Measurements from ENCODE around the gene CCDC148. TPM values are rescaled to one million over a fixed set of nuclear protein-coding genes. Genes with fewer than 3 reads are reported as not detected.

CCDC148 gene
- total RNA-seq, 1 donor: 0.72 TPM

DNA sequence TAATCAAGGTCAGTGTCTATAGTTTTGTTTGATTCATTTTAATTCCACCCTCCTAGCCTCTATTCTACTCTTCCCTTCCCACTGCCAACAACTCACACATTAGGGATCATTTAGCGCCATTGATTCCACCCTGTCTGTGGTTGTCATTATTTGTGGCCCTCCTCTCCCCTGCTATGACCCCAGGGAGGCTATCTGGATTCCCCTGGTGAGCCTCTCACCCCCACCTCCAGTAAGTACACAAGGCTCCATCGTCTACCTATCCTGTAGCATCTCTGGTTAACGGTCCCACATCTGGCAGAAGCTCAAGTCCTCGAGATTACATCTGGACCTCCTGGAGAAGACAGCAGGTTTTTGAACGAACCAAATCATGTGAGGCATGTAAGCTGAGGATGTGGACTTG lies 327.5 kb downstream of the CCDC148 start:
- H3K4me3 ChIP-seq (ENCODE audit: low read depth, low read length): no peak overlapping the region
- TF ChIP-seq, protein P1, sequence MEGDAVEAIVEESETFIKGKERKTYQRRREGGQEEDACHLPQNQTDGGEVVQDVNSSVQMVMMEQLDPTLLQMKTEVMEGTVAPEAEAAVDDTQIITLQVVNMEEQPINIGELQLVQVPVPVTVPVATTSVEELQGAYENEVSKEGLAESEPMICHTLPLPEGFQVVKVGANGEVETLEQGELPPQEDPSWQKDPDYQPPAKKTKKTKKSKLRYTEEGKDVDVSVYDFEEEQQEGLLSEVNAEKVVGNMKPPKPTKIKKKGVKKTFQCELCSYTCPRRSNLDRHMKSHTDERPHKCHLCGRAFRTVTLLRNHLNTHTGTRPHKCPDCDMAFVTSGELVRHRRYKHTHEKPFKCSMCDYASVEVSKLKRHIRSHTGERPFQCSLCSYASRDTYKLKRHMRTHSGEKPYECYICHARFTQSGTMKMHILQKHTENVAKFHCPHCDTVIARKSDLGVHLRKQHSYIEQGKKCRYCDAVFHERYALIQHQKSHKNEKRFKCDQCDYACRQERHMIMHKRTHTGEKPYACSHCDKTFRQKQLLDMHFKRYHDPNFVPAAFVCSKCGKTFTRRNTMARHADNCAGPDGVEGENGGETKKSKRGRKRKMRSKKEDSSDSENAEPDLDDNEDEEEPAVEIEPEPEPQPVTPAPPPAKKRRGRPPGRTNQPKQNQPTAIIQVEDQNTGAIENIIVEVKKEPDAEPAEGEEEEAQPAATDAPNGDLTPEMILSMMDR (IDR thresholded peaks at IDR 0.05; ENCODE audit: insufficient read depth, low read length): no peak
- DNase-seq (ENCODE audit: low read depth): no peak

DNA sequence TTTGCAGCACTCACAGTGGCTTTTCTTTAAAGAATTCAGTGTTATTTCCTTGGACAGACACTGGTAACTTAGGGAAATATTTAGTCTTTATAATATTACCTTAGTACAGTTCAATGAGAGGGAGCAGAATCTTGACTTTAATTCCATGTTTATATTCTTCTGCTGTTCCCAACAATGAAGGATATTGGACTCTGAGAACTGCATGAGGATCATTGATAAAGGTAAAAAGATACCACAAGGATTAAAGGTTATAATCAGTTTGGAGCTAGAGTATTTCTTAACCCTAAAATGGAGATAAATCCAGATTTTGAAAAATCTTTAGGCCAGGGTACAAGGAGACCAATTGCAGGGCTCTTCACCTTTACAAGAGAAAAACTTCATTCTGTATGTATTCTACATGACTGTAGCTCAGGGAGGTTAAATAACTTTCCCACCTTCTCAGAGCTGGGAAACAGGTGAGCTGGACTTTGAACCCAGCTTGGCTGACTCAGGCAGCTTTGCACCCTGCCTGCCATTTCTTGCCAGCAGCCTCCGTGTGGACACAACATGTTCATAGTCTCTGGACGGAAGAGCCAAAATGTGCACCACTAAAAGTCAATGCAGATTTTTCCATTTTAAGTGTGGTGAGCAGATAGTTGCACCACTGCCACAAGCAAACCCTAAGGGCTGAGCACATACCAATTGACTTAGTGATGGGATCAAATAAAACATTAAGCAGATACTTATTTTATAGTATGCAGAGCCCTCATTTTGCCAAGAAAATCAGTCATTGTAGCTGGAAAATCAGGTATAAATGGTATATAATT lies 328.2 kb downstream of the CCDC148 start:
- H3K4me3 ChIP-seq (ENCODE audit: low read depth, low read length): no peak overlapping the region
- DNase-seq (ENCODE audit: low read depth): no peak
- TF ChIP-seq, protein P1 (IDR thresholded peaks at IDR 0.05; ENCODE audit: insufficient read depth, low read length): no peak

DNA sequence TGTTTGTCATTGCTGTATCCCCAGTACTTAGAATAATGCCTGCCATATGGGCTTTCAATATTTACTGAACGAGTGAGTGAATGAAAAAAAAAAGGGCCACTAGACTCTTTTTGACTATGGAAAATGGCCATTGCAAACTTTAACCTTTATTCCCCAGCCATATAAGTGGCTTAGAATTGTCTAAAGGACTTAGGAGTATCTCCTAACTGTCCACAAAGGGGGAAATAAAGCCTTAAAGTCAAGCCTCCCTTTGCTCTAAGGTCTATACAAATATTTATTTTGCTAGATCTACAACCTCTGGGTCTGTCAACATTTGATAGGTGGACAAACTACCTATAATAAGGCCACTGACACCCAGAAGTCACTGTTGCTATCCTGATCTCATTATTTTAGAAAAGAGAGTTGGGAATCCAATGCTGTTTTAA lies 329.2 kb downstream of the CCDC148 start:
- TF ChIP-seq, protein P1 (IDR thresholded peaks at IDR 0.05; ENCODE audit: insufficient read depth, low read length): no peak
- H3K4me3 ChIP-seq (ENCODE audit: low read depth, low read length): no peak overlapping the region
- DNase-seq (ENCODE audit: low read depth): no peak

DNA sequence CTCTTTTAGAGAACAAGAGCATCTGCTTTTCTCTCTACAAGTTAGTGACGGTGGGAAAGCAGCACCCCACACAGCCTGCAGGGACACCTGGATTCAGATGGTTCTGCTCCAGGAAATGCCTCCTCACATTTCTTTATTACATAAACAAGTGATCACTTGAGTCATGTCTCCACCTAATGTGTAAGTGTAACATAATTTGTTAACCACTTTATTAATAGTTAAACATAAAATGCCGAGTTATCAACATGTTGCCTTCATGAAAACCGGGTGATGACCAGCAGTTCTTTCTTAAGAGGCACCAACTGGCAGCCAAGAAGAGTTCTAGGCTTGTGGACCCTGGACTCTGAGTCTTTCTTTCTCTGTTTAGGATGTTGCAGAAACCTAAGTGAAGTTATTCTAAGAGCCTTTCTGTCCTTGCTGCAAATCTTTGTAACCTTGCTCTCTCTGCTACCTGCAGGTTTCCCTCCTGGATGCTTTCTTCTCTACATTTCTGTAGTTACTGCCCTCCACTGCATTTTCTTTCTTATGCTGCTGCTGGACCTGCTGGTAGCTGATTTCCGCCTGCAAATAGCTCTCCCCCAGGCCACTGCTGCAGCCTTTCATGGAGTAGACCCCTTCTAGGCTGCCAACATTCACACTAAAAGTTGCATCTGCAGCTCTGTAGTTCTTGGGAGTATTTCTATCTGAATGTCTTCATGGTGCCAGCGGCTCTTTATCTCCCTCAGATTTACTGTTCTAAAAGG lies 330.6 kb downstream of the CCDC148 start:
- DNase-seq (ENCODE audit: low read depth): no peak
- H3K4me3 ChIP-seq (ENCODE audit: low read depth, low read length): no peak overlapping the region
- TF ChIP-seq, protein P1 (IDR thresholded peaks at IDR 0.05; ENCODE audit: insufficient read depth, low read length): no peak

GRCh38 chr2:158124896-158125295 lies 331.7 kb downstream of the CCDC148 start:
- TF ChIP-seq, protein P1 (IDR thresholded peaks at IDR 0.05; ENCODE audit: insufficient read depth, low read length): no peak
- H3K4me3 ChIP-seq (ENCODE audit: low read depth, low read length): no peak overlapping the region
- no peak for DNase-seq (ENCODE audit: low read depth)

Small RNA genes lying within 50 kb of the gene (small RNA-seq; reads per million reads assigned to genes)
- gene RN7SL393P: not detected

Other genes starting within 250 kb of the CCDC148 start
- gene PKP4, start 199 bp upstream of the CCDC148 start, total RNA-seq (ENCODE audit: low replicate concordance): 33.3 and 38.0 TPM in 2 replicates

Measured in fibroblast of the aortic adventitia (primary cell).